Amniotic stem cell (primary cell): ENCODE data around the gene SLIT1.

Source experiments
- DNase-seq: peaks from one replicate; lab custom pipeline; 2025; lab: John Stamatoyannopoulos, UW

Gene SLIT1

DNA sequence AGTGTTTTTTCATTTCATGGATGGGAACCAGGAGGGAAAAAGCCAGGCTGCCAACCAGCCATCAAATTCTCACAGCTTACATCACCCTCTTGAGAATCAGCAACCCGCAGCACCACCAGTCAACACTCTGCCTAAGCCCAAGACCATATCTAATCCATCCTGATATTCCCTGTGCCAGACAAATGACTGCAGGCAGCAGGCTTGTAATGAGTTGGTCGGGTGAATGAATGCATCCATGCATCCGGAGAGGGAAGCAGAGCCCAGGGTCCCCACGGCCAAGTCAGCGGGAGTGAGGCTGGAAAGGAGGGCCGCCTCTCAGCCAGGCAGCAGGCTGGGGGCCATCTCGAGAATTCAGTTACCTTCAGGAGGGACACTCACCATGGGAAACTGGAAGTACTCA, 46.9 kb downstream of the SLIT1 start:
- DNase-seq: no peak

DNA sequence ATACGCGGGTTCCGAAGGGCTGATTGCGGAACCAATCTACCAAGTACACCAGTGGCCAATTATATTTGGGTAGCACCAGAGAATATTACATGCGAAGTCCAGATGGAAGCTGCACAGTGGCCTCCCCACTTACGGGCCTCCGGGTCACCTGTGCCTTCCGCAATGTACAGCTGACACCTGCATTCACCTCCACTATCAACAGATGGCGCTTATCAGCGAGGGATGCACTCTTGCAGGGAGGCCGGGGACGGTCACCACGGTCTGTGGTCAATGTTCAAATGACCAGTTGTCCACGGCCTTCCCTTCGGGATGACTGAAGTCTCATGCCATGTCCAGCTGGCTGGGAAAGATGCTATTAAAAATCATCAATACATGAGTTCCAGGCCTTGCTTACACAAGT, 47.6 kb downstream of the SLIT1 start:
- DNase-seq: no peak

DNA sequence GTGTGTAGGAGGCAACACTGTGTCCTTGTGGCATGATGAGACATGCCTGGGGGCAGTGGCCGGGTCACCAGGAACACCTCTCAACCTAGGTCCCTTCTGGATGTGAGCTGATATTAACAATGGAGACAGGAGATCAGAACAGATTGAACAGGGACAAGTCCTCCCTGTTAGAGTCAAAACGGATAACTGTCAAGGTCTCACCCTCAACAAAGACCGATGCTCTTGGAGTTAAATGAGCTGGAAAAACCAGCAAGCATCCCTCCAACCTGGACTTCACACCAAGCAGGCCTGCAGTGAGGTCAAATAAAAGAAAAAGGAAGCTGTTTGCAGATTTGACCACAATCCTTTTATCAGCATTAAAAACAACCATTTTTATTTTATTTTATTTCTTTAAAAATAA, 49.0 kb downstream of the SLIT1 start:
- DNase-seq: no peak

DNA sequence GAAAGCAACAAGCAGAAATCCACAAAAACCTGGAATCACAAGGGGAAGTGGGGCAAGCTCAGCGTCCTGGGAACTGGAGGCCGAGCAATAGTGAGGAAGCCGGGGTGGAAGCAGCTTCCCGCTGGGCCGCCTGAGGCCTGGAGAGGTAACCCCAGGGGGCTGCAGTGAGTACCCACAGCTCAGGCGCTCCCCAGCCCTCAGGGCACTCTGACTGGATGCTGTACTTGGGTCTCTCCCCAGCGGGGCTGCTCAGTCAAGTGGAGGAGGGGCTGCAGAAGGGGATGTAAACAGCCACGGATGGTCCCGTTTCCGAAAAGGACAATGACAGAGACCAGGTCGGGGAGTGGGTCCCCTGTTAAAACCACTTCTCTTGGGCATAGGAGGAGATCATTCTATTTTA, 50.3 kb downstream of the SLIT1 start:
- DNase-seq: no peak

GRCh38 chr10:97134983-97135382, 50.8 kb downstream of the SLIT1 start:
- no peak for DNase-seq

- DNase-seq: no peak
Measured at GRCh38 chr10:97134110-97134509, 51.6 kb downstream of the SLIT1 start.

DNA sequence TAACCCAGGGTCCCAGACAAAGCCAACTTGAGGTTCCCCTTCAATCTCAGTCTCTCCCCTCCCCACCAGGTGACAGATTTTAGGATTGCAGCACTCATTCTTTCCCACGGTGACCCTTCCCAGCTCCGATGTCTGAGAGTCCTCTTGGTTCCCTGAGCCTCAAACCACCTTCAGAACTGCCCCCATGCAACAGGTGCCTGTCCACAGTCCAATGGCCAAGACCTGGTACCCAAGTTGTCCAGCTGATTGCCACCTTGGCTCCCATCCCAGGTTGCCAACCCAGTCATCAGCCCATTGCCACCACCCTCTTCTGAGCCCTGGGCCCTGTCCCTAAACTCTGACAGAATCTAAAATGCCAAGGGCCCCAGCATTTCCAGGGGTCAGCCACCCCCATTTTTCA, 53.5 kb downstream of the SLIT1 start:
- no peak for DNase-seq

DNA sequence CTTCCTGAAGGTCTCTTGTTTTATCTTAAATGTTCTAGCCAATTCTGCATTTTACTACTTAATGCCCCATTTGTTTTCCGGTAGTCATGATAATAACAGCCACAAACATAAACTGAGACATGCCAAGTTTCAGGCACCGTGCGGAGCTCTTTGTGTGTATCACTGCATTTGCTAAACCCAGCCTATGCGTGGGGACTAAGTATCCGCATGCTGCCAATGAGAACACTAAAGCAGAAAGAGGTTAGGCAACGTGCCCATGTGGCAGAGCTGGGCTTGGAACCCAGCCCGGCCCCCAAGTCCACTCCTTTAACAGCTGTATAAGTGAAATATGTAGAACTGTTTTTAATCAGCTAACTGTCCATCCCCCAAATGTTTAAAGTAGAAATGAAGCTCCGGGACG, 54.1 kb downstream of the SLIT1 start:
- DNase-seq: no peak

DNA sequence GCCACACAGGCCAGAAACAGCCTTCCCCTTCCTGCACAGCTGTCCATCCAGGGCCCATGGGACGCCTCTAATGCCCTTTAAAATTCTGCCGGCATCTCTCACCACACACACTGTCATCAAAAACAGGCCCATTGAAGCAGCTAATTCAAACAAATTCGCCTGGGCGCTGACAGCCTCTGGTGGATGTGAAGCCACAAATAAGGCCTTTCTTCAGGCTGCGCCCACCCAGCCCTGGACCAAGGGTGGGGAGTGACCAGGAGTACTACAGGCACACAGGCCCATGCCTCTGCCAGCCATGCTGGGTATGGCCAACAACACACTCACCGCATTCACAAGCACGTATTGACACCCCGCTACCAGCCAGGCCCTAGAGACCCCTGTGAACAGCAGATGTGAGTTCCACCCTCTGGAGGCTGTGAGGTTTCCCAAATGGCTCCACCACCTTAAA, 54.6 kb downstream of the SLIT1 start:
- no peak for DNase-seq

DNA sequence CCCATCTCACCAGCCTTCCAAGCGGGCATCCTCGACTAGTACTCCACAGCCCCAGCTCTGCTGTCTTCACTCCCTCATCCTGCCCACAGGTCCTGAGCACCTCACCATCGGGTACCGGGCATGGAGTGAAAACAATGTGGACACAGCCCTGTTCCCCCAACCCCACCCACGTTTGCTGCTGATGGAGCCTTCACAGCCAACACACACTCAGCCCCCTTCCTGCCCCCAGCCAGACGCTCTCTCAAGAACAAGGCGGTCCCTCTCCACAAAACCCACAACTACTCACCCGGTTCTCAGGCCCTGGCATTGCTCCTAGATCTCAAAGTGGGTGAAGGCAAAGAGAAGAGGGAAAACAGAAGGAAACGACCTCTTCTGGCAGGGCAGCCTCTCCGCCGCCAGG, 56.1 kb downstream of the SLIT1 start:
- no peak for DNase-seq

- no peak for DNase-seq
Measured at GRCh38 chr10:97128516-97129154, 57.1 kb downstream of the SLIT1 start.

DNA sequence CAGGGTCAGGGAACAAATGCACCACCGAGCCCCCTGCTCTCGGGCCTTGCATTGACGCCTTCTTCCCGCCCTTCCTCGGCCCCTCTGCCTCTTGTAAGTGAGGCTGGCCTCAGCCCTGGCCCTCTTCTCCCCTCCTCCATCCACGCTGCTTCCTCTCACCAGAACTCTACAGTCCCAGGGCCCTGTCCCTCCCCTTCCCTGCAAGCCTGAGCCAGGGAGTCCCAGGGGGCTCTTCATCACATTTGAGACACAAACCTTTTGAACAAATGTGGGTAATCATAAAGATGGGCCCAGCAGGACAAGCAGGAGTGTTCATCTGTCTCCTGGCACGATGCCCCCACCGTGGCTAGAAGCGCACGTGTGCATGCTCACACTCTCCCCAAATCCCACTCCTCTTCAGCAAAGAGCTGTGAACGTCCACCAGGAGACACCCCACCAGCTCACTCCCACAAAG, 57.7 kb downstream of the SLIT1 start:
- no peak for DNase-seq

DNA sequence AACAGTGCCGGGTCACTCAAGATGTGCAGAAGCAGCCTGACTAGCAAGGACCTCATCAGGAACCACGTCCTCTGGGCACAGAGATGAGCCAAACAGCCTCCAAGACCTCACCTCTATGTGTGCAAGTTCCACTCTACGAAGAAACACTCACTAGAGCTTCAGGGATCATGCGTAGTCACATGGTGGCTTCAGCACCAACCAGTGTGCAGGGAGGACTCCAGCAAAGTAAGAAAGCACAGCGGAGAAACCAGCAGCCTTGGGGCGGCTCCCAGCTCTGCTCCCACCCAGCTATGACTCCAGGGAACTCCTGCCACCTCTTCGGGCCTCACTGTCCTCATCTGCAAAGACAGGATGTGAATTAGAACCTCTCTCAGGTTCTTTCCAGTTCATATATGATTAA, 58.2 kb downstream of the SLIT1 start:
- no peak for DNase-seq

DNA sequence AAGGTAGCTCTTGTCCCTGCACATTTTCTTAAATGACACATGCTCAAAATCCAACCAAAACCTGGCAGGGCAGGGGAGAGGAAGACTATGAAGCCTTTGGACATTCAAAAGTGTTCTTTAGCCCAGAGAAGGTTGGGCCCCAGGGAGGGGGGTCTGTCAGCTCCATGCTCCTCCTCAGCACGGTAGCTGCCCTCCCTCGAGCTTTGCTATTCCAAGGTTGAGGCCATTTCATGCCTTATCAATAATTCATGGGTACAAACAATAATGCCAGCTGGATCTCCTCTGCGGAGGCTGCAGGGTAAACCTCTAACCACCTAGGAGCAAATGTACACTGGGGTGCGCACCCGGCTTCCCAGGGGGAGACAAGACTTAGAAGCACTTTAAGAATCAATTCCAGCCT, 61.5 kb downstream of the SLIT1 start:
- no peak for DNase-seq

- DNase-seq: no peak
Measured at GRCh38 chr10:97123765-97124164, 62.0 kb downstream of the SLIT1 start.

DNA sequence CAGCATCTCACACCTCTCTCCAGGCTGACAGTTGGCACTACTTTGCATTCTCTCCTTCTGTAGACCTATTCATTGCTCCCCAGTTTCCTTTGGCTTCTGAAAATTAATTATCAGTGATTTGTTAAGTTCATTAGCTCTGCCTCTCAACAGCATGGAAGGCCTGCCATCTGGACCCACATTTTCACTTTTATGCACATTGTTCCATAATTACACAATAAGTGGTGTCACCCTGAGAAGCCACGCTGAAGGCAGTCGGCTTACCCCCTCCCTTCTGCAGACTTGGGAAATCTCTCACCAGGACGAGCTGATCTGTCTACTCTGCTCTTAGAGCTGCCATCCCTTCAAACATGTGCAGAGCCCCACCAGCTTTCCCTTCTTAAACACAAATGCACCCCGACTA, 64.7 kb downstream of the SLIT1 start:
- no peak for DNase-seq

- no peak for DNase-seq
Measured at GRCh38 chr10:97120370-97120769, 65.4 kb downstream of the SLIT1 start.

DNA sequence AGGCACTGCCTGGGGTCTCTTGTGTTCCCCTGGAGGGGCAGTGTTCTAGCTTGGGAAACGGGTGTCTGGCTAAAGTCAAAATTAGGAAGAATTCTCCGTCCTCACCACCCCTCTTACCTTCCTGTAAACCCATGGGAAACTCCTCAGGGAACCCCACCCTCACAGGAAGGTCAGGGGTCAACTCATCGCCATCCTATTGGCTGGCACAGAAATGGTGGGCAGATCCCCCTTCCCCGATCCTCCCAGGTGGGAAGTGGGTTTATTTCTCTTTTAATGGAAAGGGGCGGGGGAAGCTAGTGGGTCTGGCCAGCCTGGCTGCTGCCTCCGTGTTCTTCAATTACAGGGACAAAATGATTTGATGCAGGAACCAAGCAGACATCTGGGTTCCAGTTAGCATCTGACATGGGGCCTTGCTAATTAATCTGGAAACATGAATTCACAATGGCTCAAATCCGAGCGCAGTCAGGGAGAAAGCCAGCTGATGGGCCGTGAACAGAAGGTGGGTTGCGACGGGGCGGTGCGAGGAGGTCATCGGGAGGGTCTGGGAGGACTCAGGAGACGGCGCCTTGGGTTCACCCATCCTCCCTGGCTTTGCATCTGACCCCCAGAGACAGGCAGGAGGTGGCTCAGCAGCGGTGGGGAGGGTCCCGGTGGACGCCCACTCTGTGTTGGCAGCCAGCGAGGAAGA, 66.6 kb downstream of the SLIT1 start:
- no peak for DNase-seq

DNA sequence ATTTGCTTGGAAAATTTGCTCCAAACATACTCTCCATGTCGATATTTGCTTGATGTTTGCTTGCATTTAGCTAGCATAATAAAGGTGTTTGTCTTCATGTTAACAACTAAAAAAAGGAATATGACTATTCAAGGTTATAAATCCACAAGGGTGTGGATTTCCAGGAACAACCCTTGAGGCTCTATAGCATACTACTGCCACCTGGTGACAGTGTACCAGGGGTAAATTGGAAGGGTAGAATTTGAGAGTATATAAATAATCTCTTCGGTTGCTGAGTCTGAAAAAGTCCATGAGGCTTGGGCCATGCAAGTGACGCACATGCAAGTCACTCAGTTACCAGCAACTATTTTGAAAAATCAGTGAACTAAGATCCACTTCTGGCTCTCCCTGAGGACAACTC, 68.4 kb downstream of the SLIT1 start:
- DNase-seq: no peak

DNA sequence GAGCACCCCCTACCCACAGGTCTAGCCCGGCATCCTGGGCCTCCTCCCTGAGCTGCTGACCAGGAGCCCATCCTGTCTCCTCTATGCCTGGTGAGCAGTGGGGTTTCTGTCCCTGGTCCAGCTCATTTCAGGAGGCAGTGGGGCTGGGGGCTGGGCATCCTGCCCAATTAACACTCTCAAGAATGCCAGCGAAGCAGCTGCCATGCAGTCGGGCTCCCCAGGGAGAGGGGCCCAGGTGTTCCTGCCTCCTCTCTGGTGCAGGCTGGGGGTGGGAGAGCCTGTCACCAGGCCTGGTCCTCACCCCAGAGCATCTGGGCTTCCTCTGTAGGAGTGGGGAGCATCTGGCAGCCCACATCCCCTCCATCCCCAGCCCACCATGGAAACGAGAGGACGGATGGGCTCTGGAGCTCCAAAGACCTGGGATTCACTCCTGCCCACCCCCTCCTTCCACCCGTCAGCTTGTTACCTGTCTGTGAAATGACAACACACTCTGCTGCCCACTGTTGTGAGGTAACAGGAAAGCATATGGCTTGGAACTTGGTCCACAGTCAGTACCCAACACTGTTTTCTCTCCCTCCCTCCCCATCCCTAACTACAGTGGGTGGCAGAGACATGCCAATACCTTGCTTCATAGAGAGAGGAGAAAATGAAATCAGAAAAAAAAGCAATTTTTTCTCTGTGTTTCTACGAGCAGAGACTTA, 69.1 kb downstream of the SLIT1 start:
- no peak for DNase-seq

- DNase-seq: no peak
Measured at GRCh38 chr10:97115846-97116245, 69.9 kb downstream of the SLIT1 start.

DNA sequence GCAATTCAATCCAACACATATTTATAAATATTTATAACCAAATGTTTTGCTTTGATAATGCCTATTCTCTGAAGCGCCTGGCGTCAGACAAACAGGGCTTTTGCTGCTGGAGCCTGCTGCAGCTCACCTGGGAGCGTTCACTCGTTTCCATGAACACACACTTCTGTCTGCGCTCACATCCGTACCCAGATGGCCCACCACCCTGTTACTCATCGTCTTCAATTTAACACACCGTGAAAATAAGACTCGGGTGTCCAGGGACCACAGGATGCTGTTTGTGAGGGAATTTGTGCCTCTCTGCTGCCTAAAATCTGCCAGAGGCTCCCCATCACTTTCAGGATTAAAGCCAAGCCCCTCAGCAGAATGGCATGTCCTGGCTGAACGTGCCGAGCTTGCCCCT, 74.1 kb downstream of the SLIT1 start:
- DNase-seq: no peak

DNA sequence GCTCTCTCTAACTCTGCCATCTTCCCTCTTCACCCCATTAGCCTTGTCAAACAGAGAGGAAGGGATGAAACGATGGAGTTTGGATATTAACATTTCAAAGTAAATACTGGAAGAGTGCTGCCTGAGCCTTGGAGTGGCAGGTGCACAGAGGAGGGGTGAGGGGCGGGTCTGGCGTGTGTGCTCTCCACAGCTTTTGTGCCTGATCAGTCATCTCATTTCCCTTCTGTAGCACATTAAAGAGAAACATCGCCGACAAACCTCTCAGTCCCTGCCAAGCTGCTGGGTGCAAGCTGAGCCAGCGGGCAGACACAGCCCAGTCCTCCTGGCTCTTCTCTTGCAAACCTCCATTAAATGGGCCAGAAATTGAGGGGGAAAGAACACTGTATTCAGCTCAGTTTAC, 76.2 kb downstream of the SLIT1 start:
- no peak for DNase-seq
